HUDEP-2 (cell line): Measurements from ENCODE around the gene ETS1.

Experiments
- DNase-seq, 76 experiments: peaks; one replicate each; lab custom pipeline; 2025; ENCODE audit not compliant: unreplicated experiment in 76 of 76; lab: John Stamatoyannopoulos, UW

ETS1 gene

DNA sequence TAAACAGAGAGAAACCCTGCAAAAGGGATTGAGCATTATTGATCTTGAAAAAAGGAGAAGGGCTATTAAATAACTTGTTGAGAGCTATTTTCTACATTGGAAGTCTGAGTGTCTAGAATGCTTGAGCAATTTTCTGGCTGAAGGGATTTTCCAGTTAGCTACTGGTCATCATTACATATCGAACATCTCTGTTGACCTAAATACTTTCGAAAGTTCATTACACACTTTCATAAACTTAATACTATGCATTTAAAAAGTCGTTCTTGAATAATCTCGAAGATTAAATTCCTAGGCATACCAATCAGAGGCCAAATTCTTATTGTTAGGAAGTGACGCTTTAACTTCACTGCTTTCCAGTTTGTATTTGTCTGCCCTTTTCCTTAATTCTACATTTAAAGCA is 13.7 kb downstream of the ETS1 start:
- no peak for DNase-seq

DNA sequence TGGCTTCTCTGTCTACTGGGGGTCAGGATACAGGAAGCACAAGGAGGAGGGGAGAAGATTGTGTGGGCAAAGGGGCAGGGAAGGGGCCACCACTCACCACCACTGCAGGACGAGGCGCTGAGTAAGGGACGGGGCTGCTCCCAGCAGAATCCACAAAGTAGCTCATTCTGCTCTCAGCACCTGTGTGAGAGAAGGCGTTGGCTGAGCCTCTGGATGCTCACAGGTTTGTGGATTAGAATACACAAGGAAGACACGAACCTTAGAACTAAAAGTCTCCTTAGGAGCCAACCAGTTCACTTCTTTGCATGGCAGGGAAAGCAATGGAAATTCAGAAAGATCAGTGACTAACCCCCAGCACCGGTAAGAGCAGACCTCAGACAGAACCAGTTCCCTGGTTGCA is 14.4 kb downstream of the ETS1 start:
- no peak for DNase-seq

DNA sequence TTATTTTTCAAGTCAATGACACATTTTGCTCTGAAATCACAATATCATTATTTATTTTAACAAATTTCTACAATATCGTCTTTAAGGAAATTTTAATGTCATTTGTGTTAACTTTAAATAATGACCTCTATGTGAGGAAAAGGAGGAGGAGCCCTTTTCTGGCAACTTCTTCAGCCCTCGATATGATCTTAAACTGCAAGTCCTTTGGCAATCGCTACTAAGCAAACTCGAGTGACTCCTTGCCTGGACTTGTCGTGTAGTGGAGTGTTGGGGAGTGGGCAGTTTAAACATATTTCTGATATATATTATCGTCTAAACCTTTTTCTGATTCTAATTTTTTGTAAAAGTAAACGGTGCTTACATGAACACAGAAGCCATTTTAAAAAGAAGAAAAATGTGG is 16.7 kb downstream of the ETS1 start:
- no peak for DNase-seq

DNA sequence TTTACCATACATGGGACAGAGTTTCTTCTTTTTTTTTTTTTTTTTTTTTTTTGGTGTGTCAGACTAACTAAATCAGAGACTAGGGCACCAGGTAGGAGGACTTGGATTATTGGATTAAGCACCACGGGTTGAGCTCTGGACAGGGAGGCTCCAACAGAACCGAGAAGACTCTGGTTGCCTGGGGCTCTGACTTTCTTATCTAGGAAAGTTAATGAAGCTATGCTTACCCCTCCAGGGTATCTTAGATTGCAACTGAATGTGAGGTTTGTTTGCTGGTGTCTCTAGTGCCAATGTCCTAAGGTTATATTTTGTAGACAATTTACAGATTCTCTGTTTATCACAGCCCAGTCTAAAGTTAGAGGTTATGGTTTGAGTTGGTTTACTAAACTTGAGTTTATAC is 18.1 kb downstream of the ETS1 start:
- no peak for DNase-seq

DNA sequence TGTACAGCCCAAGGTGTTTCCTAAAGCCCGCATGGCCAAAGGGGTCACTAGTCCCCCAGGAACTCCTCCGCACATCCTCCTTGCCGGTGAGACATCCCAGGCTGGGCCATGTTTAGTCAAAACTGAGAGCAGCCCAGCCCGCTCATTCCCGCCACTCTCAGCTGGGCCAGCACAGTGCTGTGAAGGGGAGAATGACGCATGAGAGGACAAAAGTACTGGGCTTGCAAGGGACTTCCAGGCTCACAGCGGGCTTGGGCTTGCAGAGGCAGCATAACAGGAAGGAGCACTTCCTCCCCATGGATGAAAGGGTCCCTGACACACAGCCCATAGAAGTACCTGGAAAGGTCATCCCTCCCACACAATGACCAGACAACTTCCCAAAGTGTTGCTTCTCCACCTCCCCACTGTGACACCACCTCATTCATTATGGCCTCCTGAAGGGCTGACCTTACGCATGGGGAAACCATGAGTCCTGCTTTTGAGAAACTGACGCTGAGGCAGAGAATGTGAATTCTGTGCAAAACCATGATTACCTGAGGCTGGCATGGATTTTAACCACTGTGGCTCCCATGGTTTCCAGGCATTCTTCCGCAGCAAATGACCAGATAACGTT is 19.1 kb downstream of the ETS1 start:
- DNase-seq: no peak

DNA sequence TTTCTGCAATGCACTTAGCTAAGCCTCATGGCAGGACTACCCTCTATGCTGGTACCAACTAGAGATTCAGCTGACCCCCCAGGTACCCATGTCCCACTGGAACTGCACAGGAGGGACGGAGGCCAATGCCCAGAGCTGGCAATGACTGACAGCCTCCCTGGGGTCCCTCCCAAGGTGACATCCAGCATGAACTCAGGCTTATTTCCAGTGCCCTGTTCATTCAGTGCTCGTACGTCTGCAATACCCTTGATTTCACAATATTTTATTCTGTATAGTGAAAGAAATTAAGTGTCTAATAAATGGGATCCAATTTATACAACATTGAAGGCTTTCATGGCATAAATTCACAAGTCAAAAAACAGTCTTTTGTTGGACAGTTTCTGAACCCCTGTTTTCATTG is 20.2 kb downstream of the ETS1 start:
- DNase-seq: no peak

DNA sequence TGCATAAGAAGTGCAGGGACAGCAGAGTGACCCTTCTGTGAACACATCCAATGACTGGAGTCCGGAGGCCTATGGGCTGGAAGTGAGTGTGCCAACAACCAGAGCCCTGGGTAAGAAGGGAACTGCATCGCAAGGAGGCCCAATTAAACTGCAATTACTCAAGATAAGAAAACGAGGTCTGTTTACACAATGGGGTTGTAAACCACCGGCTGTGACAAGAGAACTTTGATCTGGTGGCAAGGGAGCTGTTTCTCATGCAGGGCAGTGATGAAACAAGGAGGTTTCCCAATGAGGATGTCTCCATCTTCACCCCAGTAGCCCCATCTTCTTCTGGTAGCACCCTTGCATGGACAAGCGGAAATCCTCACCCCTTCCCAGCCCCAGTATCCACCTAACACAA is 21.5 kb downstream of the ETS1 start:
- no peak for DNase-seq

DNA sequence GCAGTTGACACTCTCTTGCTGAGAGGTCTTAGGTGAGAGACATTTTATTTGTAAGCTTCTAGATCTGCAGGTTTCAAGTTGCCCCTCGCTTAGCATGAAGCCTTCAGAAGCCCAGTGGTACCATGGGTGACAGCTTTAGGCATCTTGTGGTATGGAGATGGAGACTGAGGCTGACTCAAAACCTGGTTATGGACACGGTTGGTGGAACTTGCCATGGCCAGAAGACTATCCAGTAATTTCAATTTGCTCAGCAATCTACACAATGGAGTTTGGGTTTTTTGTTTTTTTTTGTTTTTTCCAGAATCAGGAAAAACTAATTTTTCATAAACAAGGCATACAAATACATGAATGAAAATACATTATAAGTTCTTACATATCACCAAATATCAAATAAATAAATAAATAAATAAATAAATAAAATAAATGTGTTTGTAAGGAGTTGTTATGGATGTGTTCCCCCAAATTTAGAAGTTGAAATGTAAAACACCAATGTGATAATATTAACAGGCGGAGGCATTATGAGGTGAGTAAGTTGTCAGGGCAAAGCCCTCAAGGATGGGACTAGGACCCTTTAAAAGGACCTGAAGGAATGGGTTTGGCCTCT is 22.6 kb downstream of the ETS1 start:
- no peak for DNase-seq

DNA sequence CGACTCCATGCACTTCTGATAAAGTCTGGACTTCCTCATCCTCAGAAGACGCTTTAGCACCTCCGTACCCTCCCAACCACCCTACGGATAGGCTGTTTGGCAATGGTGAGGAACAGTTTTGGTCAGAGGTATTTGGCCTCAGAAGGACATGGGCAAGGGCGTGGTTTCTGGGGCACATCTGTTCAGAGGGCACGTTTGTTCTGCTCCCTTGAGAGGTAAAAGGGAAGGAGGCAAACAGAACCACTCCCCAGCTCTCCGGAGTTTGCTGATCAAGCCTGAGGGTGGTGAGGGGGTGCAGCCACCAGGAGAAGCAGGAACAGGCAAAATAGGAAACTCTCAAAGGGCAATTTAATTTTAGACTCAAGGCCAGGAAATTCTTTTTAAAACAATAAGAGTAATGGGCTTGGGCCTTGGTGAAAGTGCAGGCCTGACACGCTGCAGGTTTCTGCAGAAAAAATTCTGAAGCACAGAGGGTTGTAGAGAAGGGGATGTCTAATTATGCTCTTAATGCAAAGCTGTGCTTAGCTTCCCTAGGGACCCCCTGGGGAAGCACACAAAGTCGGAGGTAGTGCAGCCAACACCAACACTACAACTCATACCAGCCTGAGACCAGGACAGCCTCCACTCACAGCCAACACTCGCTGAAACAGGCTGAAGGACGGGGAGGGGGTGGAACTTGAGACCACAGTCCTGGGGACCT is 23.3 kb downstream of the ETS1 start:
- DNase-seq: no peak

DNA sequence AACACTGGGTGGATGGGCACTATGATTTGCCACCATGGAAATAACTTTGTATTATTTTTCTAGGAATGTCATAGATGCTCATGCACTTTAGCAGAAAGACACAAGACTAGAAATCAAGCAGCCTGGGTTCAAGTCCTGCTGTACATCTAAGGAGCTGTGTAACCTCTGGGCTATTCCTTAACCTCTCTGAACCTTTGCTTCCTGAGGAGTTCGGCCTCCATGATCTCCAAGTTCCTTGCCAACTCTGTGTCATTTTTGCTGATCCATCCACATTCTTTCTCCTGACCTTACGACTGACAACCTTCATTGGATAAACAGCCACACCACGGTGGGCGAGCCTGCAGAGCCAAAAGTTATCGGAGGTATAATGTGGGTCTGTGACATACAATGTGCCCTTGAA is 24.1 kb downstream of the ETS1 start:
- no peak for DNase-seq

DNA sequence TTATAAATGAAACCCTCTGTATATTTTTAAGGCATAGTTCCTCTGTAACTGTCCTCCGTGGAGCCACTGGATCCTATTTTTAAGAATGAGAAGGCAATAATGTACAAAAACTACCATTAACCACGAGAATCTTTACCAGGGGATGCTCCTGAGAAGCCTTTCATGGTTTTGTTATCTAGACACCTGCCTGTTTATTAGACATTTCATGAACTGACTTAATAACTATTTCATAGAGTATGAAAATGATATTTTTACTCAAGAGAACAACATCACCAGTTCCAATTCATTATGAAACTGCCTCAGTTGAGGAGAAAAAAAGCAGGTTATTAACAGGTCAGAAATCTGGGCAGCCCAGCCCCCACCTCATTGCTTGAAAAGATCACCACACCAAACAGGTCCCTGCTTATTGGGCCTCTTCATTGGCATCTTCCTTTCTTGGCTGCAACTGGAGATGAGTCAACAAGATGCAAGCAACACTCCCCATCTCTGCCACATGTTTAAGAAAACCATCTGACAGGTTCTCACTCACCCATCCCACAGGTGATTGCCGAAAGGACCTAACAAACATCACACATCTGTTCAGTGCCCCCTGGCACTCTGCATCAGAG is 27.8 kb downstream of the ETS1 start:
- DNase-seq: no peak

DNA sequence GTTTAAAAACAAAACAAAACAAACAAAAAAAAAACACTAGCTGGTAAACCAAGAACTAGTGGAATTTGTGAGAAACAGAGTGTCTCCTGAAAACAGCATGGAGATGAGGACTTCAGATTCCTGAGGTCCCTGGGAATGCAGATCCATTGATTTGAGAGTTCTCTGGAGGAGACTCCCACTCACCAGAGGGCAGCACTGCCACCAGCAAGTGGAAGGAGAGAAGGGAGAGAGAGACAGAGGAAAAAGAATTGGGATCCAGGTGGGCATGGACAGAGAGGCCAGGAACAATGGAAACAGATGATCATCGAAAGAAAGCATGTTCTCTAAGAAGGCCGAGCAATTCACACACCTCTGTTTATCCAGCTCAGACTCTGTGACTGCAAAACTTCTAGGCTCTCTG is 31.8 kb downstream of the ETS1 start:
- DNase-seq: no peak

DNA sequence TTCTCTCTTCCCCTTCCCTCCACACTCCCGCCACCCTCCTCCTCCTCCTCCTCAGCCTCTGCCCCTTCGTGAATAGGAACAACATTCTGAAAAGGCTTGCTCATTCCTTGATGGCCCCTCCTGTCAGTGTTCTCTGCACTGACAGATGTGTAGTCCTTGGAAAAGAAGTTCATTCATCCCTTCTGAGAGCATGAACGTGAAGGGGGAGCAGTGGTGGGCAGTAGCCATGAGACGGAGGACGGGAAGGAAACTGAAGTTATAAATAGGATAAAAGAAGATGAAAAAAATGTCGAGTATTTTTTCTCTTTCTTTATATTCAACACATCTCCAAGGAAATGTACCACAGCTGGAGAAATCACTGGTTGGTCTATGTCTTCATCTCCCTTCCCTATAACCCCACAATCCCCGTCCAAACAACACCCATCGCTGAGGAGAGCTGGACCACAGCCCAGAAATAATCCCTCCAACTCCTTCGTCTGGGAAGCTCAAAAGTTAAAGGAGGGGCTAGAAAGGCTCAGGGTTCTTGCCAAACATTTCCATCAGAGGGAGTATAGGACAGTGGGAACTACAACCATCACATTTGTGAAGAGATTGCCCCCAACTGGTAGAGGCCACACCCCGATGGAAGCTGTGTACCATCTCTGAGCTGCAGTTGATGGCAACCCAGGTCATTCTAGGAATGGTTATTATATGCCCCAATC is 33.5 kb downstream of the ETS1 start:
- no peak for DNase-seq

DNA sequence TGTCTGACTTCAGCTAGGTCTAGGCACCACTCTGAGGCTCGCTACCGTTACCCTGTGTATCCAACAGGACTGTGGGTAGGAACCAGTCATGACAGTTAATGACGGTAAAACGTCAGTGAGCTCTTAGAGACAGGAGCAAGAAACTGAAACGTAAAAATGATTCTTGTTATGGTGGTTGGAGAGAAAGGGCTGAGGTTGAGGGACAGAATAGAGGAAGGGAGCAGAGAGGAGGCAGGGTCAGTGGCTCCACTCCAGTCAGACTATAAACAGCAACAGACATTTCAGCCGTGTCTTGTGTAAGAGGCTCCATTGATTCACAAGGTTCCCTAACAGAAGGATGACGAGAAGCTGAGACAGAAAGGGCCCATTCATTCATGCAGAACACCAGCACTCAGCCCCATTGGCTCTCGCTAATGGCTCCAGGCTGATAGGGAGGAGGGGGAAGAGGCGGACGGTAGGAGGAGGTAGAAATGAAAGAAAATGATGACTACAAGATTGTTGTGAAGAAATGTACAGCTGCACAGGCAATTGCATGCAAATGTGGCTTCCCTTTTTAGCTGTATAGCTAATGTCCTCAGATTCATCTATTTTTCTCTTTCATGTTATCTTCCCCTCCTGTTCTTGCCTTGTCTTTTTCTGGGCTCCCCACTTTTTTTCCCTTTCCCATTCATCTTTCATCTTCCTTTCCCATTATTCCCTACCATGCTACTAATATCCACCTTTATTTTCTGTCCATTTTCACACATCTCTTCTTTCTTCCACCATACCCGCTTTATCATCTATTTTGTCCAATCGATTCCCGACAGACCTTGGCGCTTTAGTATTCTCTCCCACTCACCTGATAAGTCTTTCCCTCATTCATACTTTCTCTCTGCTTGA is 34.3 kb downstream of the ETS1 start:
- no peak for DNase-seq

DNA sequence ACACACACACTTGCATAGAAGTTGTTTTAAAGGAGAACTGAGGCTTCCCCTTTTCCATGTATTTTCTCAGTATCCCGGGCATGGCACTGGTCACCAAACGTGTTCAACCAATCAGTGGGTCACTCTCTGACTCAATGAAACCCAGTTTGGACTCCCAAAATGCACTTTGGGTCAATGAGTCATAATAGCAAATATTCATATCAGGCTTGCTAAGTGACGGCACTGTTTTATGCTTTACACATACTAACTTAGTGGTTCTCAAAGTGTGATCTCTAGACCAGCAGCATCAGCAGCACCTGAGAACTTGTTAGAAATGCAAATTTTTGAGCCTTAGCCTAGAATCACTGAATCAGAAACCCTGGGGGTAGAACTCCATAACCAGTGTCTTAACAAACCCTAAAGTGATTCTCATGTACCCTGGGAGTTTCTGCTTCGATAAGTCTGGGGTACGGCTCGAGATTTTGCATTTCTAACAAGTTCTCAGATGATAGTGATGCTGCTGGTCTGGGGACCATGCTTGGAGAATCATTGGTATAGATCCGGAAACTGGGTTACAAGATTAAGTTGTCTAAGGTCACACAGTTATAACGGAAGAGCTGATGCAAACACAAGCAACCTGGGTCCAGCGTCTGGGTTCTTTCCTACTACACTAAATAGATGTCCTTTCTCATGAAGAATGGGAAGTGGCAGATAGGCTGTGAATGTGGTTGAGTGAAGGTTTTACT is 35.6 kb downstream of the ETS1 start:
- no peak for DNase-seq

DNA sequence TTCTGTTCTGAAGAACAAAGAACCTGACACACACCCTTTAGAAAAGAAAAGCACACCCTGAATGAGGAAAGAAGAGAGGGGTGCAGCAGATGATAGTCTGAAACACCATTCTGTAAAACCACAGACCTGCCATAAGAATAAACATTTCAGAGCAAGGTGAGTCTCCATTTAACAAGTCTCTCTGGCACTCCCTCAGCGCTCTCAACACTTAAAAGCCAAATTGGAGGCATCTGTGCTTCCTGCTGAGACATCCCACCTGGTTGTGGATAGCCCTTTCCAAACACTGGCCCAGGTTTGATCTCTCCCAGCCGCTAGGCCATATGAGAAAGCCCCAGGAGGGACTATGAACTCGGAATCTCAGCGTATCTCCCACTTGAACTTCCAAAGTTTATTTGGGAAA is 36.3 kb downstream of the ETS1 start:
- no peak for DNase-seq

DNA sequence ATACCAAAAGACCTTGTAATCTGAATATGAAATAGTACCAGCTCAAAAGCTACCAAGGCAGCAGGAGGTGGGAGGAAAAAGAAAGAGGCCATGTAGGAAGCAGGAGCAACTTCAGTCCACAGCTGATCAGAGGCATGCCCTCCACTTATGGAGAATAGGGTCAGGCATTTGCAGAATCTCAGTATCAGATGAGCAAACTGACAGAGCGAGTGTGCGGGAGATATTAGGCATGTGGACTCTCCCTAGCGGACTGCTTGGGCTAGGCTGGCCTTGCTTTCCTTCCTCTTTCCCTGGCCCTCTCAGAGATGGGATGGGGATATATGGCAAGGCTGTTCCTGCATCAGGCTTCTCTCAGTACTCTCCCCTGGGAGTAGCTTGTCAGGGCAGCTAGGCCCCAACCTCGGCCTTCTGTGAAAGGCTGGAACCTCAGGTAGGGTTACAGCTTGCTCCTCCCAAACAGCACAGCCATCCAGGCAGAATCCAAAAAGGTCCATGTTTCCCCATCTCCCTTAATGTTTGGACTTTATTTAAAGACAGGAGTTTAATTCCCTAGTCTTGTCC is 37.0 kb downstream of the ETS1 start:
- DNase-seq: no peak

DNA sequence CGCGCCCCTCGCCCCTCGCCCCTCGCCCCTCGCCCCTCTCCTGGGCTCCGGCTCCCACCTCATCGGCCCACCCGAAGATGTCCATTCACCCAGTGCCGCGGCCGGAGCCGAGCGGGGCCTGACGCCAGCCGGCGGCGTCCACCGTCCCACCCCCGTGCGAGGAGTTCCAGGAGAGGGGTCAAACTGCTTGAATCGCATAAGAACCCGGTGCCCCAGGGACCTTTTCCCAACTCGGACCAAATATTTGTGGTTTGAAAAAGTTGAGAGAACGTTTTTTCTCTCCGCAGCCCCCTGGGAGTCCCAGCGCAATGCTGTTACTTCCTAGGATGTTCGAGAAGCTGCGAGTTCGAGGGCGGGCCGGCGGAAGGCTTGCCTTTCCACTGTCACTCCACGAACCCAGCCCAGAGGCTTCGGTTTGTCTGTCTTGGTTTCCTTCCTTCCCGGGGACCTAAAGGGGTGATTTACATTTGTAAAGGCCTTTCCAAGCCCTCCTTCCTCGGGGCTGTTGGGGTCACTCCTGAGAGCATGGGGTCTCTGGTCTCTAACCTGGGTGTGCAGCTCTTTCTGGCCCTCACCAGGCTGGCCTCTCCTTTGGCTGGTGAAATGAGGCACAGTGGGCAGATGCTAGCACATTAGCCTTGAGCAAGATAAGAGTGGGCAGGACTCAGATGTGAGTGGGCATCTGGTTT is 38.0 kb downstream of the ETS1 start:
- no peak for DNase-seq
